Stimulated activated effector memory CD8-positive, alpha-beta T cell treated with anti-CD3 and anti-CD28 coated beads, Interleukin-12 subunit alpha, Interleukin-12 subunit beta, amount 100 ng/mL, for 72 hours (primary cell): Measurements from ENCODE around the gene RNU6-9.

Experiments
- ATAC-seq: fragments of 150-1000 bp; cut with Tn5 transposase; 2 replicates; pipeline ENCODE4 v1.10.0; 2021
- DNase-seq, 2 donors: peaks; one replicate each; pipeline ENCODE4 v3.0.0; 2021 to 2022; ENCODE audit warnings: low spot score in 2 of 2
- H3K27ac Mint-ChIP-seq: one replicate; pipeline ENCODE4 v1.8.0; 2022; ENCODE audit warnings: mild to moderate bottlenecking, mixed read lengths
- H3K36me3 Mint-ChIP-seq: one replicate; pipeline ENCODE4 v1.8.0; 2022; ENCODE audit warnings: mild to moderate bottlenecking, mixed read lengths
- H3K4me1 Mint-ChIP-seq: one replicate; pipeline ENCODE4 v1.8.0; 2022; ENCODE audit warnings: mixed read lengths
- H3K4me3 Mint-ChIP-seq: one replicate; pipeline ENCODE4 v1.8.0; 2022; ENCODE audit warnings: mild to moderate bottlenecking, mixed read lengths
- H3K9me3 Mint-ChIP-seq: one replicate; pipeline ENCODE4 v1.8.0; 2022; ENCODE audit warnings: mixed read lengths

Gene RNU6-9

GRCh38 chr19:897442-898039 is 4.3 kb downstream of the RNU6-9 start:
- Mint-ChIP-seq H3K27ac (no peak overlapping the region), H3K4me3 (no peak overlapping the region)

DNA sequence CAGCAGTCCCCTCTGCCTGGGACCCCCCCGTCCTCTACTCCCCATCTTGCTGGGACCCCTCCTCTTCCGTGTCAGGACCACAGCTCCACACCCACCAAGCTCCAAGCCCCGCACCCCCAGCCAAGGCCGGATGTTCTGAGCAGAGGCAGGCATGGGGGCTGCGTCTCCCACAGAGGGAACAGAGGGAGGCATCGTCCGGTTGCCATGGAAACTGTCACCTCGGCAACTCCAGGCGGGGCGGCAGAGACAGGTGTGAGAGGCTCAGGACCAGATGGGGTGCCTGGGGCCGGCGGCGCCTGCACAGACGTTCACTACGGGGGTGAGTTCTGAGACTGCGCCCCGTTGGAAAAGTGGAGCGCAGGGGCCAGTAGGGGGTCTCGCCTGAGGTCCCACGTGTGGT is 5.4 kb downstream of the RNU6-9 start:
- no peak for DNase-seq
- H3K9me3 Mint-ChIP-seq: no peaks in the 10 kb centered on the region
- no peak overlapping the region for H3K4me3 Mint-ChIP-seq
- H3K4me1 Mint-ChIP-seq: peaks cover 9% of the 10 kb centered on the region
- H3K27ac Mint-ChIP-seq: no peak overlapping the region
- ATAC-seq: peak; percentile 6
- peaks cover 46% of the 10 kb centered on the region for H3K36me3 Mint-ChIP-seq

More at GRCh38 chr19:897442-898039, 4.3 kb downstream of the RNU6-9 start:
- ATAC-seq: no peak
- Mint-ChIP-seq H3K9me3 (no peaks in the 10 kb centered on the region), H3K4me1 (peaks cover 15% of the 10 kb centered on the region), H3K36me3 (peaks cover 55% of the 10 kb centered on the region)
- no peak for DNase-seq

DNA sequence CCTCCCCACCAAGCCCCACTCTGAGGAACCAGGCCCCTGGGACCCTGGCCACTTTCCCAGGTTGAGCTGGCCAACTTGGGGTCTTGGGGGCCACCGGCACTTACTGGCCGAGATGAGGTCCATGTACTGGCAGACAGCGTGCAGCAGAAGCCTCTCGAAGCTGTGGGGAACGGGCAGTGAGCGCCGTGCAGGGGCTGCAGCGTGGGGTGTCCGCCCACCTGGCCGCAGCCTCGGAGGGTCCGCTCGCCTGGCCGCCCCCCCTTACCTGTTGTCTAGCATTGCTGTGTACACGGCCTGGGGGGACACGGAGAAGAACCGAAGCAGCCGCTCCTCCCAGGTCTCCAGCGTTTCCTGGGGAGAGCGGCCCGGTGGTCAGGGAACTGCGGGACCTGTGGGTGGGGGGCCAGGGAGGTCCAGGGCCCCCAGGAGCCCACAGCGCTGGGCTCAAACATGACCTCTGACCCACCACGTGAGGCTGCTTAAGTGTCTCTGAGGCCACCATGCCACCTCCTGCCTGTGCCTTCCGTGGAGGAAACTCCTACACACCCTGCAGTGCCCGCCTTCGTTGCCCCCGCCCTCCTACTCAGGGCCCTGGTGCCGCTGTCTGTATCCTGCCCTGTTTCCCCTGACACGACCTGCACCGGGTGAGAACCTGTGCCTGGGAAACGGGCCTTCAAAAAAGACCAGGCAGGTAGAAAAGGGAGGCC is 6.2 kb downstream of the RNU6-9 start:
- no peak overlapping the region for H3K27ac Mint-ChIP-seq
- H3K36me3 Mint-ChIP-seq: peaks cover 42% of the 10 kb centered on the region
- H3K4me3 Mint-ChIP-seq: no peak overlapping the region
- H3K9me3 Mint-ChIP-seq: no peaks in the 10 kb centered on the region
- no peak for DNase-seq
- H3K4me1 Mint-ChIP-seq: peaks cover 15% of the 10 kb centered on the region
- ATAC-seq: no peak

GRCh38 chr19:900043-900301 is 6.7 kb downstream of the RNU6-9 start:
- DNase-seq (no peak), ATAC-seq (peak; percentile 4)
- peaks cover 16% of the 10 kb centered on the region for H3K4me1 Mint-ChIP-seq
- no peak overlapping the region for H3K27ac Mint-ChIP-seq
- H3K36me3 Mint-ChIP-seq: peaks cover 46% of the 10 kb centered on the region
- H3K9me3 Mint-ChIP-seq: no peaks in the 10 kb centered on the region
- no peak overlapping the region for H3K4me3 Mint-ChIP-seq

GRCh38 chr19:900302-901111 is 7.2 kb downstream of the RNU6-9 start:
- ATAC-seq: peak; percentile 53
- H3K9me3 Mint-ChIP-seq: no peaks in the 10 kb centered on the region
- peaks cover 16% of the 10 kb centered on the region for H3K4me1 Mint-ChIP-seq
- no peak for DNase-seq
- H3K36me3 Mint-ChIP-seq: peaks cover 51% of the 10 kb centered on the region
- no peak overlapping the region for H3K4me3 Mint-ChIP-seq
- no peak overlapping the region for H3K27ac Mint-ChIP-seq

DNA sequence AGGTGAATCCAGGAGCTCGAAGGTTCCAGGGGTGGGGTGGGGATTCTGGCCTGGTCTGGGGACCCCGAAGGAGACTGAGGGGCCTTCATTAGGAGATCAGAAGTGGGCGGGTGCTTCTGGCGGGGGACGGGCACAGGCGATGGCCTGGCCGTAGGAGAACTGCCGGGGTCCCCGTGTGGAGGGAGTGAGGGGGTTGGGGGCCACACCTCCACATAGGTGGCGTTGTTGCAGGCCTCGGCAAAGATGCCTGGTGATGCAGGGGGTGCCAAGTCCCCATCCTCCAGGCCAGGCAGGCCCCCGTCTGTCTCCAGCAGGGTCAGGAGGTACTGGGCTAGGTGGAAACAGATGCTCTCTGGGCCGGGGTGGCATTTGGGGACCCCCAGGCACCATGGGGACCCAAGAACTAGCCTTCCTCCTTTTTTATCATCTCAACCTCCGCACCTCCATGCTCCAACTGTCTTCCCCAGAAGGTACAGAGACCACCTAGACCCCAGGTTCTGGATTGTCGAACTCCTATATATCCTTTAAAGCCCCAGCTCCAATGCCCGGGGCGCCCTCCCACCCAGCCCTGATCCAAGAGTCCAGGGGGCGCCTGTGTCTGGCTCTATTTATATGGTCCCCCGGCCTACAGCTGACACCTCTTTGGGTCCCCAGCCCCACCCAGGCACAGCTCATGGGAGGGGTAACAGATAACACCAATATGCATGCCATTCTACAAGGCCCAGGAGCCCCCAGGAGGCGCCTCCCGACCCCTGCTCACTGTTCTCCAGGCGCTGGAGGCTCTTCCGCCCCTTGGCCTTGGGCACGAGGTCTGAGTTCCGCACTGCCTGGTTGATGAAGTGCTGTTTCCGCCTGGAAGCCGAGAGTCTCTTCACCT is 8.2 kb downstream of the RNU6-9 start:
- ATAC-seq: no peak
- Mint-ChIP-seq H3K9me3 (no peaks in the 10 kb centered on the region), H3K27ac (no peak overlapping the region), H3K36me3 (peaks cover 49% of the 10 kb centered on the region), H3K4me3 (no peak overlapping the region), H3K4me1 (peaks cover 13% of the 10 kb centered on the region)
- DNase-seq: no peak

- Mint-ChIP-seq H3K4me3 (no peak overlapping the region), H3K9me3 (no peaks in the 10 kb centered on the region), H3K36me3 (peaks cover 48% of the 10 kb centered on the region), H3K4me1 (peaks cover 8% of the 10 kb centered on the region), H3K27ac (no peak overlapping the region)
- ATAC-seq (no peak), DNase-seq (no peak)
These were observed 8.7 kb downstream of the RNU6-9 start for GRCh38 chr19:902093-902370.

DNA sequence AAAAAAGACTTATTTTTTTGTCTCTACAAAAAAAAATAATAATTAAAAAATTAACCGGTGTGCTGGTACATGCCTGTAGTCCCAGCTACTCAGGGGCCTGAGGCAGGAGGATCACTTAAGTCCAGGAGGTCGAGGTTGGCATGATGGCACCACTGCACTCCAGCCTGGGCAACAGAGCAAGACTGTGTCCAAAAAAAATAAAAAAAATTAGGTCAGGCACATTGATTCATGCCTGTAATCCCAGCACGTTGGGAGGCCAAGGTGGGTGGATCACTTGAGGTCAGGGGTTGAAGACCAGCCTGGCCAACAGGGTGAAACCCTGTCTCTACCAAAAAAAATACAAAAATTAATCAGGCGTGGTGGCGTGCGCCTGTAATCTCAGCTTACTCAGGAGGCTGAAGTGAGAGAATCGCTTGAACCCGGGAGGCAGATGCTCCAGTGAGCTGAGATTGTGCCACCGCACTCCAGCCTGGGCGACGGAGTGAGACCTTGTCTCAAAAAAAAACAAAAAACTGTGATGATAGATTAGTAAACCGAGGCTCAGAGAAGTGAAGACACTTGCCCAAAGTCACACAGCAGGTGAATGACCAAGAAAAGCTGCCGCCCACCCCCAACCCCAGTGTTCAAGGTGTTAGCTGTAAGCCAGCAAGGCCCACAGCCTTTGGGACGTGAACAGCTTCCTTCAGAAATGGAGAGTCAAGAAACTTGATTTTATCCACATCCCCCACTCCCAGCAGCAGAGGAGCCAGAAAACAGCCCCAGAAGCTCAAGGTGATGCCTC is 9.4 kb downstream of the RNU6-9 start:
- Mint-ChIP-seq H3K27ac (peak overlapping the region; percentile 32), H3K9me3 (no peaks in the 10 kb centered on the region), H3K4me1 (peaks cover 13% of the 10 kb centered on the region), H3K4me3 (no peak overlapping the region), H3K36me3 (peaks cover 46% of the 10 kb centered on the region)
- DNase-seq (no peak), ATAC-seq (no peak)

DNA sequence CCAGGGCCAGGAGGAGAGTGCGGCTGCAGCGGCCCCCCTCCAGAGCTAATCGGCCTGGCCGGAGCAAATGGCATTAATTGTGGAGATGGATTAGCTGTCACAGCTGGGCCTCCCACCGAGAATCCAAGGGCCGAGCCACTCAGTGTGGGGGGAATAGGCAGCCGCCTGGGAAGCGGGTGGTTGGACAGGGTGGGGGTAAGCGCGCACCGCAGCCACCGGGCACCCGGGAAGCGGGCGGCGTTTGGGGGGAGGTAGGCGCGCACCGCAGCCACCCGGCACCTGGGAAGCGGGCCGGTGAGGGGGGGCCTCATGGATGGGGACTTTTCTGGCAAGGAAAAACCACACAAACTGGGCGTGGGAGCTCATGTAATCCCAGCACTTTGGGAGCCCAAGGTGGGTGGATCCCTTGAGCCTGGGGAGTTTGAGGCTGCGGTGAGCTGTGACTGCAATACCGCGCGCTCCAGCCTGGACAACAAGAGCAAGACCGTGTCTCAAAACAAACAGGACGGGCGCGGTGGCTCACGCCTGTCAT is 10.0 kb downstream of the RNU6-9 start:
- Mint-ChIP-seq H3K9me3 (no peaks in the 10 kb centered on the region), H3K4me1 (peaks cover 14% of the 10 kb centered on the region), H3K4me3 (no peak overlapping the region), H3K27ac (peak overlapping the region; percentile 32), H3K36me3 (peaks cover 40% of the 10 kb centered on the region)
- DNase-seq: no peak
- ATAC-seq: no peak

DNA sequence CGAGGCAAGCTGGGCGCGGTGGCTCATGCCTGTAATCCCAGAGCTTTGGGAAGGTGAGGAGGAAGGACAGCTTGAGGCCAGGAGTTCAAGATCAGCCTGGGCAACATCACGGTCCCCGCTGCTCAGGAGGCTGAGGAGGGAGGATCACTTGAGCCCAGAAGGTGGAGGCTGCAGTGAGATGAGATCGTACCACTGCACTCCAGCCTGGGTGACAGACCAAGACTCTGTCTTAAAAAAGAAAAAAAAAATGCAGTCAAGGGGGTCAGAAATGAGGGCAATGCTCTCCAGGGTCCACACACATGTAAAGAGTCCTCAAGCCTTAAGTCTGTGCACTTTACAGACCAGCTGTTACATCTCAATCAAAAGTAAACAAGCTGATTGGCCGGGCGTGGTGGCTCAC is 11.3 kb downstream of the RNU6-9 start:
- Mint-ChIP-seq H3K27ac (peak overlapping the region; percentile 58), H3K4me1 (peaks cover 26% of the 10 kb centered on the region), H3K4me3 (no peak overlapping the region), H3K36me3 (peaks cover 43% of the 10 kb centered on the region), H3K9me3 (no peaks in the 10 kb centered on the region)
- DNase-seq: no peak
- no peak for ATAC-seq

DNA sequence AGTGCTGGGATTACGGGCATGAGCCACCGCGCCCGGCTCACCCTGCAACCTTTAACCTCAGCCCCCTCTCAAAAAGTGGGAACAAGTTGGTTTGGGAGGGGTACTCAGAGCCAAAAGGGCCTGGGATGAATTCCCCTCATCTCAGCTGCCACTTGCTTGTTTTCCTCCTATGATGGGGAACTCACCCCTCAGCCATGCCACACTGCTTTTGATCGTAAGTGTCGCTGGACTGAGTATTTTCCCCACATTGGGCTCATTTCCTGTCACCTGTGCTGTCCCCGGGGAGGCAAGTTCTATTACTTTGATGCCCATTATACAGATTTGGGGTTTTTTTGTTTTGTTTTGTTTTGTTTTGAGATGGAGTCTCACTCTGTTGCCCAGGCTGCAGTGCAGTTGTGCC is 13.2 kb downstream of the RNU6-9 start:
- H3K4me1 Mint-ChIP-seq: peaks cover 29% of the 10 kb centered on the region
- no peak for DNase-seq
- H3K36me3 Mint-ChIP-seq: peaks cover 60% of the 10 kb centered on the region
- H3K27ac Mint-ChIP-seq: peak overlapping the region; percentile 37
- H3K4me3 Mint-ChIP-seq: no peak overlapping the region
- H3K9me3 Mint-ChIP-seq: no peaks in the 10 kb centered on the region
- ATAC-seq: no peak

DNA sequence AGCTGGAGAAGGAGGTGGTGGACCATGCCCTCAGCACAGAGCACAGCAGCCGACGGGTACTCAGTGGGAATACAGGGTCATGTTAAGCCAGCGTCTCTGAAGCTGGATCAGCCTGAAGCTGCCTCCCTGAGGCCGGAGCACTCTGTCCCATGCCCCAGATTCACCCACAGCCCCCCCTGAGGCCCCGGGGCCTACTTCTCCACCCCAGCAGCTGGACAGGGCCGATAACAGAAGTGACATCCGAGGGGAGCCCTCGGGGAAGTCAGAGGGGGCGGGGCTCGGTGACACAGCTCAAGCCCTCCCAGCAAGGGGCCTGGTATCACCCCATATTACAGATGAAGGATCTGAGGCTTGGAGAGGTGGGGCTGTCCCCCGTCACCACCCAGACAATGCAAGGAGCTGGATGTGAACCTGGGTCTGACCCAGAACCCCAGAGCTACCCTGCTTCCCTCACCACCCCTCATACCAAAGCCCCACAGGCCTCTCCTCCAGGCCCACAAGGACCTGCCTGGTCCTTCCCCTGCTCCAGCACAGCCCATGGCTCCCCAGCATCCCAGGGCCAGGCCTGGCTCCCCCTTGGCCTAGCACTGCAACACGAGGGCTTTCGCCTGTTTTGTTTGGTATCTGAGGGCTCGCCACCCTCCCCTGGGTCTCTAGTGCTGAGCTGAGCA is 14.0 kb downstream of the RNU6-9 start:
- ATAC-seq (no peak), DNase-seq (no peak)
- Mint-ChIP-seq H3K9me3 (no peaks in the 10 kb centered on the region), H3K27ac (peak overlapping the region; percentile 37), H3K4me1 (peaks cover 29% of the 10 kb centered on the region), H3K36me3 (peaks cover 55% of the 10 kb centered on the region), H3K4me3 (peak overlapping the region; percentile 78)

GRCh38 chr19:911197-912033 is 18.1 kb downstream of the RNU6-9 start:
- no peak for ATAC-seq
- no peak for DNase-seq
- Mint-ChIP-seq H3K27ac (peak overlapping the region; percentile 72), H3K9me3 (no peaks in the 10 kb centered on the region), H3K4me1 (peaks cover 22% of the 10 kb centered on the region), H3K4me3 (peak overlapping the region; percentile 78), H3K36me3 (peaks cover 38% of the 10 kb centered on the region)
